Retinal pigment epithelial cell (primary cell): ENCODE data around the gene MCTP1.

Experiments used
- DNase-seq: peaks from one replicate; pipeline ENCODE4 v3.0.0-alpha.2; 2010; ENCODE audit warnings: low read depth
- H3K4me3 ChIP-seq: 2 replicates; pipeline ENCODE4 v1.5.1; 2011; ENCODE audit warnings: mild to moderate bottlenecking, low read length, control low read depth, moderate library complexity
- TF ChIP-seq, protein P1 (sequence below): conservative IDR thresholded peaks from 2 replicates; pipeline ENCODE4 v1.5.1; 2011; ENCODE audit warnings: low read depth, low read length, control low read depth, inconsistent platforms

MCTP1 gene

GRCh38 chr5:94682814-94683520, 601.9 kb downstream of the MCTP1 start:
- DNase-seq: no peak
- H3K4me3 ChIP-seq: no peak overlapping the region
- TF ChIP-seq, protein P1, sequence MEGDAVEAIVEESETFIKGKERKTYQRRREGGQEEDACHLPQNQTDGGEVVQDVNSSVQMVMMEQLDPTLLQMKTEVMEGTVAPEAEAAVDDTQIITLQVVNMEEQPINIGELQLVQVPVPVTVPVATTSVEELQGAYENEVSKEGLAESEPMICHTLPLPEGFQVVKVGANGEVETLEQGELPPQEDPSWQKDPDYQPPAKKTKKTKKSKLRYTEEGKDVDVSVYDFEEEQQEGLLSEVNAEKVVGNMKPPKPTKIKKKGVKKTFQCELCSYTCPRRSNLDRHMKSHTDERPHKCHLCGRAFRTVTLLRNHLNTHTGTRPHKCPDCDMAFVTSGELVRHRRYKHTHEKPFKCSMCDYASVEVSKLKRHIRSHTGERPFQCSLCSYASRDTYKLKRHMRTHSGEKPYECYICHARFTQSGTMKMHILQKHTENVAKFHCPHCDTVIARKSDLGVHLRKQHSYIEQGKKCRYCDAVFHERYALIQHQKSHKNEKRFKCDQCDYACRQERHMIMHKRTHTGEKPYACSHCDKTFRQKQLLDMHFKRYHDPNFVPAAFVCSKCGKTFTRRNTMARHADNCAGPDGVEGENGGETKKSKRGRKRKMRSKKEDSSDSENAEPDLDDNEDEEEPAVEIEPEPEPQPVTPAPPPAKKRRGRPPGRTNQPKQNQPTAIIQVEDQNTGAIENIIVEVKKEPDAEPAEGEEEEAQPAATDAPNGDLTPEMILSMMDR: no peak

GRCh38 chr5:94675965-94676618, 608.8 kb downstream of the MCTP1 start:
- H3K4me3 ChIP-seq: no peak overlapping the region
- DNase-seq: no peak
- TF ChIP-seq, protein P1: no peak

GRCh38 chr5:94674490-94675382, 610.2 kb downstream of the MCTP1 start:
- TF ChIP-seq, protein P1: no peak
- no peak for DNase-seq
- H3K4me3 ChIP-seq: no peak overlapping the region

GRCh38 chr5:94672746-94673145, 612.1 kb downstream of the MCTP1 start:
- no peak for DNase-seq
- no peak overlapping the region for H3K4me3 ChIP-seq
- TF ChIP-seq, protein P1: no peak

DNA sequence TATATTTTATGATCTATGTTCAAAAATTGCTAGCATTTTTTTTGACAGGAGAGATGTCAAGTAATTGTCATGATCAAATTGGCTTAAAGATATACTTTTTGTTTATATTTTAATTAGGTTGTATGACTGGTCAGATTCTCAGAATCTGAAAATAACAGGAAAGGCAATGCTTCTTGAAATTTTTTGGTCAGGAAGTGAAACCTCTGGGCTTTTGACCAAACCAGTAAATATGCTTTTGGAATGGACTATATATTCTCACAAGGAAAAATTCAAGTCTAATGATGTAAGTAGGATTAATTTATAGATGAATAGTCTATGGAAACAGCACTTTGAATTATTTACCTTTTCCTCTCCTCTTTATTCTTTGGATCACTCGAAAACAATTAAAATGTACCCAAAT, 614.2 kb downstream of the MCTP1 start:
- DNase-seq: no peak
- no peak overlapping the region for H3K4me3 ChIP-seq
- TF ChIP-seq, protein P1: no peak

DNA sequence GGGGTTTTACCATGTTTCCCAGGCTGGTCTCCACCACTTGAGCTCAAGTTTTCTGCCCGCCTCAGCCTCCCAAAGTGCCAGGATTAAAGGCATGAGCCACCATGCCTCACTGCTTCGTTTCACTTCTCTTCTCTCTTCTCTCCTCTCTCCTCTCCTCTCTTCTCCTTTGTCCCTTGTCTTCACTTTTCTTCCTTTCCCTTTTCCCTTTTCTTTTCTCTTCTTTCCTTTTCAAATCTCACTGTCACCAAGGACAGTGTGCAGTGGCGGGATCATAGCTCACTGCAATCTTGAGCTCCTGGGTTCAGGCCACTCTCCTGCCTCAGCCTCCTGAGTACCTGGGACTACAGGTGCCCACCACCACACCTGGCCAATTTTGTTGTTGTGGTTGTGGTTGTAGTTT, 617.0 kb downstream of the MCTP1 start:
- DNase-seq: no peak
- H3K4me3 ChIP-seq: no peak overlapping the region
- TF ChIP-seq, protein P1: no peak
